GM19455 (cell line): ENCODE data around the gene N4BP2L1.
A peak's percentile ranks its signal among the peaks of the same experiment; 100 is the strongest.

ENCODE experiments used
- ATAC-seq: cut with Tn5 transposase; IDR thresholded peaks from one replicate; pipeline ENCODE4 v1.9.1; 2021; ENCODE audit not compliant: unreplicated experiment

The N4BP2L1 gene

DNA sequence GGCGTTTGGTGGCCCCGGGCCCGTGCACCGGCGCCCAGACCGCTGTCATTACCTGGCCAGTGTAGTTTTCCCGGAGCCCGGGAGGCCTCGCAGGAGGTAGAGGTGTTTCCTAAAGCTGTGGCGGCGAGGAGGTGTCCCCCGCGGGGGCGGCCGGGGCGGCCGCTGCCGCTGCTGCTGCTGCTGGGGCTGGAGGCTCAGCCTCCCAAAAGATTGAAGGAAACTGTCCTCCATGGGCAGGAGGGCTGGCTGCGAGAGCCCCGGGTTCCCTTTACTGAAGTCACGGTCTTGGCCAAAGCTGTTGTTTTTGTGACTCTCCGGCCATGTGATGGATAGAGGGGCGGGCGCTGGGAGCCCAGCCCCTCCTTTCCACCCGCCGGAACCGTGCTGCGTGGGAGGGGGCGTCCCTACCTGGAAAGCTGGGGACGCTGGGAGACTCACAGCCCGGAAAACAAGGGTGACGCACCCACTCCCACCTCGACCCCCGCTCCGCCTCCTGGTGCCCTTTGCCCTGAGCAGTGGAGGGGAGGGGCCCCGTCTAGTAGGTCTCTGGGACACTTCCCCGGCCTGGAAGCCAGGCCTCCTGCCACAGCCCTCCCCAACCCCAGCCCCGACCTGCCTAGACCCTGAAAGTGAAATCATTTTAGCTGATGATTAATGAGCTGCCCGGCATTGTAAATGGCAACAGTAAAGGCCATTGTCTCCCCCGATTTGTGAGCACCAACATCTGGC lies at the start of gene N4BP2L1:
Gene N4BP2L1, minus strand, starts transcription at position 279 of the 729 bp plus-strand sequence. Its CDS starts 48 bp downstream, at position 231.
- peak; percentile 66 for ATAC-seq

DNA sequence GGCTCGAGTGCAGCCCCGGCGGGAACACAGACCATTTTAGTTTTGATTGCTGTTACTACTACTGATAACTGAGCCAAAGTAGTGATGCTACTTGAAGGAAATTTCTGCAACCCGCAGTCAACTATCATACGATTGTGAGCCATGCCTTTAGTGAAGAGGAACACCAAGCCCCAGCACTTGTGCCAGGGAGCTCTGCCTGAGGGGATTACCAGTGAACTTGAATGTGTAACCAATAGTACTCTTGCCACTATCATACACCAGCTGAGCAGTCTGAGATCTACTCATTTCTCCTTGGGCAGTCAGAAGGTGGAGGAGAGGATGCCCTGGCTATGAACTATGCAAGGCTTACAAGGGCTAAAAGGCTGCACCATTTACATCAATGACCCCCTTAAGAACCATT lies 49.0 kb upstream of the N4BP2L1 start:
- ATAC-seq = no peak

DNA sequence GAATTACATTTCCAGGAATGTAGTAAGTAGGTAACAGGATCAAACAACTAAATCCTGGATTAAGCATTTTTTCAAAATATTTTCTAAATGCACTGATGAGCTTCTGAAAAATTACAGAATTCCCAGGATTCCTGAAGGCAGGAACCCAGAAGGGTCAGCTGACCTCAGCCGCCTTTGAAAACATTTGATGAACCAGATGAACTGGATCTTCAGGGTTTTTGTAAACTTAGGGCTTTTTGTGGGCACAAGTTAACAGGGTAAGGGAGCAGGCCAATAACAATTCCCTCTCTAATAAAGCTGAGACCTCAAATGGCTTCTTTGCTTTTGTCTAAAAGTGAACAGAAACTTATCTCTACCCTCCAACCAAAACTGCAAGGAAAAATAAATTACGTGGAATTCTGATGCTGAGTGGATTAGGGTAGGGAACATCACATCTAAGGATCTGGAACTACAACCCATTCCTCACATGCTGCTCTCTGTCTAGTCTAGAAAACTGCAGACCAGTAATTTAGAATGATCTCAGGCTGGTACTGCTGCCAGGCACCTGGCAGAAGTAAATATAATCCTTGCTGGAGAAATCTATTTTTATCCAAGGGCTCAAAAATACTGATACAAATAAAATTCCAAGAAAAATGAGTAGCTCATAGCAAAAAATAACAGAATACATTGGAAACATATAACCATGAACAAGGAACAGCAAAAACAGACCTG lies 48.2 kb upstream of the N4BP2L1 start:
- no peak for ATAC-seq

DNA sequence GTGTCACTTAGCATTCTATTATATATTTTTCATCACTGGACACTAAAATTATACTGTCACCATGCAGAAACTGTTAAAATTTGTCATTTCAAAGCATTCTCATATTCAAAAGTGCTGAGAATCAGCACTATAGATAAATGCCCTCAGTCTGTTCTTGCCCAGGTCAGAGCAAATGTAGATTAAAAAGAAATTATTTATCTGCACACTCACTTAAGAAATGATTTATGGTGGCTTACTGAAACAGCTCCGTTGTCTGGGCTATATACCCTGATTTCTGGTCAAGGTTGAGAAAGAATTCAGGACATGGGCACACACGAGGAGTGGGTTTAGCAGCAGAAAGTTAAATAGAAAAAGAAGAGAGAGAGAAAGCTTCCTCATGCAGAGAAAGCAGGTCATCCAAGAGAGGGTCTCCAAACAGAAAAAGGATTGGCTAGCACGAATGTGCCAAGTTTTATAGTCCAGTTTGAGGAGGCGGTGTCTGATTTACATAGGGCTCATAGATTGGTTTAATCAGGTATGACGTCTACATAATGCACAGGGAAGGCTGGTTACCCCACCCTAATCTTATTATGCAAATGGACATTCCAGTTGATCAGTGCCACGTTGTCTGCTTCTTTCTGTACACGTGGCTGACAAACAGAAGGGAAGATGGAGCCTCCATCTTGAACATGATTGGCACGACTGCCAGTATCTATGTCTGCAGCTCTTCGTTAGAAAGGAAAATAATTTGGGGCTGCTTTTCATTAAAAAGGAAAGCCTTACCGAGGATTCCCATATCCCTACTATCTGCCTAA lies 47.3 kb upstream of the N4BP2L1 start:
- ATAC-seq = no peak

DNA sequence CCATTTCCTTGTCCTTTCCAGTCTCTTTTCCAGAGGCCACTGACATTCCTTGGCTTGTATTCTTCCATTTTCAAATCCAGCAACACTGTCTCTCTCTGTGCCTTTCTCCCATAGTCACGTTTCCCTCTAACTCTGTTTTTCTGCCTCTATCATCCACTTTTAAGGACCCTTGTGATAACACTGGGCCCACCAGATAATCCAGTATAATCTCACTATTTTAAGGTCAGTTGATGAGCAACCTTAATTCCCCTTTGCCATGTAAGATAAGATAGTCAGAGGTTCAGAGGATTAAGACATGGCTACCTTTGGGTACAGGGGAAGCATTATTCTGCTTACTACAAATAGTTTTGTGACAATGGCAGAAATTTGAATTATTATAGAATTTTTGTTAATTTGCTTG lies 45.7 kb upstream of the N4BP2L1 start:
- ATAC-seq = no peak

- peak; percentile 89 for ATAC-seq
Observed at GRCh38 chr13:32472194-32472621, 44.3 kb upstream of the N4BP2L1 start.

DNA sequence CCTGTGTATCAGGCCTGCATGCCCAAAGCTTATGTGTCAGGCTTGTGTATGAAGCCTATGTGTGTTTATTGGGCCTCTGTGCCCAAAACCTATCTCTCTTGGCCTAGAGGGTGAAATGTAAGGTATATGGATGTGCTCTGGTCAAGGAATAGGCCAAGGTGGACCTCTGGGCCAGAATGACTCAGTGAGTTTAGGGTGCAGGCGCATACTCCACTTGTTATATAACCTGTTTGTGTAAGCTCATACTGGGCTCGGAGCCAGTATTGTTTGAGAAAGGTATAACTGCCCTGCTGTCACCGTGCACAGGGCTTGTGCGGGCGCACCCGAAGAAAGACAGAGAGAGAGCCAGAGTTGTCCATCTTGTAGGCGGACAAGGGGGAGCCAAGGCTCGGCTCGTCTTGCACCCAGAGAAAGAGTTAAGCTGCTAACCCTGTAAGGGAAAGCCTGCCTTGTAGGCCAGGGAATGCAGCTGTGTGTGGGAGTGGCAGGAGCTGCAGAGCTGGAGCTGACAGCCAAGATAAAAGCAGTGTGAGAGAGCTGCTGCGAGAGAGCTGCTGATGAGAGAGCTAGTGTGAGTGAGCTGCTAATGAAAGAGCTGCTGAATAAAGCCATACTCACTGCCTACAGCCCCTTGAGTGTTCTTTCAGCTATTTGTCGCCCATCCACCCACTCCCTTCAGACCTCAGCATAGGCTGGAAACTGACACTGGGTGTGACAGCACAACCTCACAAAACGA lies 43.4 kb upstream of the N4BP2L1 start:
- no peak for ATAC-seq

- no peak for ATAC-seq
Observed at GRCh38 chr13:32468502-32469142, 40.7 kb upstream of the N4BP2L1 start.

- no peak for ATAC-seq
Observed at GRCh38 chr13:32456591-32456990, 28.7 kb upstream of the N4BP2L1 start.

GRCh38 chr13:32455594-32455903 lies 27.6 kb upstream of the N4BP2L1 start:
- ATAC-seq = no peak

GRCh38 chr13:32454886-32455593 lies 27.1 kb upstream of the N4BP2L1 start:
- ATAC-seq = no peak

DNA sequence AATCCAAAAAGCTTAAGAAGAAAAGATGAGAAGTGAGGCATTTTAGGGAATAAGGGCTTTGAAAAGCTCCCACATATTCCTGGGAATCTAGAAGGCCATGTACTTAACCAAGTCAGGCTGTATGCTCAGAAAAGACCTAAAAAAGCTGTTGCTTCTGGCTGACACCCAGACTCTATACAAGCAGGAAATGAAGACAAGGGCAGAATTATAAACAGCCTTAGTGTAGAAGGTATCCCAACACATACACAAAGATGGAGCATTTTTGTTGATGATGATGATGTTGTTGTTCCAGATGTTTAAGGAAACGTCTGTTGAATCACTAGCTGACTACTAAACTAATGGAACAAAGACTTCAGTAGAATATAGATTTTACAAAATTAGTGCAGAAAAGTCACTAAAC lies 26.1 kb upstream of the N4BP2L1 start:
- ATAC-seq = no peak

DNA sequence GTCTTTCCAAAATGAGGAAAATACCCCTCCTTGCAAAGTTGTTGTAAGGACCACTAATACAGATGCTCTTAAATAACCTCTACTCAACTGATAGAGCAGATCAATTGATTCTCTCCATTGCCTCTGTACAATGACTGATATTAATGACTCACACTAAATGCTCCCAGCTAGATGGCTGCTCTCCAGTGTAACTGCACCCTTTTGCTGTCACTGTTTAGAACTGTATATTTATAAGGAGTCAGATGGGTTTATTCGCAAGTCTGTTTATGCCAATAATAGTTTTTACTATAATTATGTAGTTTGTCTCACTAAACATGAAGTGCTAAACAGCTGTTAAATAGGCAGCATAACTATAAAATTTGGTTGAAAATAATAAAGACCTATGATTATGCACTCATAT lies 21.0 kb upstream of the N4BP2L1 start:
- no peak for ATAC-seq

GRCh38 chr13:32447894-32448623 lies 20.1 kb upstream of the N4BP2L1 start:
- ATAC-seq = no peak

- no peak for ATAC-seq
Observed at GRCh38 chr13:32446773-32447465, 19.0 kb upstream of the N4BP2L1 start.

DNA sequence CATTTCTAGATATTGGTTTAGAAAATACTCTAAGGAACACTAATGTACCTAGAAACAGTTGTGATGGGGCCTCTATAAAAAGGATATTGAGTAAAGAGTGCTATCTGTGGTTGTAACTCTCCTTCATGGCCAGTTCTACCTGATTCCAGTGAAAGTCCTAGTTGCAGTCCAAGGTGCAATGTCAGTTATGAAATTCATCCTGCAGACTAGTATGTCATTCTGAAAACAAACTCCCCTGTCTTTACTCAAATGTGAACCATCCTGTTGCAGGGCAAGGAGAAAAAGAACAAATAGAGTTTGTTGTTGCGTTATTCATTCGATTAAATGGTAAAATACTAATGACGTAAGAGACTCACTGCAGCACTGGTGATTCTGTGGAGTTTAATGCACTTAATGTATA lies 18.3 kb upstream of the N4BP2L1 start:
- ATAC-seq = no peak

- ATAC-seq = no peak
Observed at GRCh38 chr13:32445461-32445860, 17.5 kb upstream of the N4BP2L1 start.

GRCh38 chr13:32443111-32443510 lies 15.2 kb upstream of the N4BP2L1 start:
- ATAC-seq = no peak

- ATAC-seq = no peak
Observed at GRCh38 chr13:32438871-32439270, 10.9 kb upstream of the N4BP2L1 start.
